Activated T-cell treated with anti-CD3 and anti-CD28 coated beads for 48 hours (primary cell): Measurements from ENCODE around the gene TBC1D14.

ENCODE experiments used
- DNase-seq: peaks from one replicate; pipeline ENCODE4 v3.0.0-alpha.2; 2020; ENCODE audit warnings: low read depth

The TBC1D14 gene

DNA sequence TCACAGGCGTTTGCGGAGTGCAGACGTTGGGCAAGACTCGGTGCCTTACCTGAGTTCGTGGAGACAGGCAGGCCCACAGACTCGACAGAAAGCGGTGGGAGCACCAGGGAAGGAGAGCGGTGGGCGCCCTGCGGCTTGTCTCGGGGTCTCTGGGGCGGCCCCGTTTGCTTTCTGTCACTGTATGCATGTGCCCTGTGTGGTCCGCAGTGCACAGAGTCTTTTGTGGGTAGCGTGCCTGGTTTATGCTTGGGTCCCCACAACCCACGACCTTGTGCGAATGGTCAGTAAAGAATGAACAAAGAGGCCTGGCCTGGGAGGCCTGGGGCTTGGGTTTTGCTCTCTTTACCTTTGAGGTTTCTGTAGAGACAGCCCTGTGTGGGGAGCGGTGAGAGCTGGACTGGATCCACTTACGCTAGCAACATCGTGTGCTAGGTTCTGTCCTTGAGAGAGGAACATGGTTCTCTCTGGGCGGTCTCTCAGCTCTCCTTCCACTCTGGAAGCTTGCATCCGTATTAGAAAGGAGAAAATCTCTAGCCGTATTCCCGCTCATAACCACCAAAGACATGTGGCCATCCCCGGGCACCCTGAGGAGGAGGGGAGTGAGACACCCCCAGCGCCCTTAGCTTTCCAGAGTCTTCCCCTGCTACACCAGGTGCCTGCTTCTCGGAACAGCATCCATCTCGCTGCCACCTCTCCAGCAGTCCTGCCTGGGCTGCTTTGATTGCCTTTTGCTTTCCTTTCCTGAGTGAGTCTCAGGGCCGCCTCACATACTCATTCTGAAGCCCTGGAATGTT, 134.7 kb downstream of the TBC1D14 start:
- DNase-seq, result no peak

DNA sequence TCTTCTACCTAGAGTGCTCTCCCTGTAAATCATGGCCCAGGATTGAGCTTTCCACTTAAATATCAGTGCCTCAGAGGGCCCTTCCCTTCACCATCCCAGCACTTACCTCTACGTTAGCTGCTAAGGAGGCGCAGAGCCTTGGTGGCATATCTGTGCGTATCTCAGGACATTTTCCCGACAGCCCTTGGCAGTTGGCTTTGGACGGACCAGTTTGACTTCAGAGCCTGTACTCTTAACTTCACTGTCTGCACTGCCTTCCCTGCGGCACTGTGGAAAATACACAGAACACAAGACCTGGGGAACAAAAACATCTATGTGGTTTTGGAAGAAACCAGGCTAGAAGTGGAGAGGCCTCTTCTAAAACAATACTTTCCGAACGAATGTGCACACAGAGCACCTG, 135.9 kb downstream of the TBC1D14 start:
- DNase-seq, result no peak

DNA sequence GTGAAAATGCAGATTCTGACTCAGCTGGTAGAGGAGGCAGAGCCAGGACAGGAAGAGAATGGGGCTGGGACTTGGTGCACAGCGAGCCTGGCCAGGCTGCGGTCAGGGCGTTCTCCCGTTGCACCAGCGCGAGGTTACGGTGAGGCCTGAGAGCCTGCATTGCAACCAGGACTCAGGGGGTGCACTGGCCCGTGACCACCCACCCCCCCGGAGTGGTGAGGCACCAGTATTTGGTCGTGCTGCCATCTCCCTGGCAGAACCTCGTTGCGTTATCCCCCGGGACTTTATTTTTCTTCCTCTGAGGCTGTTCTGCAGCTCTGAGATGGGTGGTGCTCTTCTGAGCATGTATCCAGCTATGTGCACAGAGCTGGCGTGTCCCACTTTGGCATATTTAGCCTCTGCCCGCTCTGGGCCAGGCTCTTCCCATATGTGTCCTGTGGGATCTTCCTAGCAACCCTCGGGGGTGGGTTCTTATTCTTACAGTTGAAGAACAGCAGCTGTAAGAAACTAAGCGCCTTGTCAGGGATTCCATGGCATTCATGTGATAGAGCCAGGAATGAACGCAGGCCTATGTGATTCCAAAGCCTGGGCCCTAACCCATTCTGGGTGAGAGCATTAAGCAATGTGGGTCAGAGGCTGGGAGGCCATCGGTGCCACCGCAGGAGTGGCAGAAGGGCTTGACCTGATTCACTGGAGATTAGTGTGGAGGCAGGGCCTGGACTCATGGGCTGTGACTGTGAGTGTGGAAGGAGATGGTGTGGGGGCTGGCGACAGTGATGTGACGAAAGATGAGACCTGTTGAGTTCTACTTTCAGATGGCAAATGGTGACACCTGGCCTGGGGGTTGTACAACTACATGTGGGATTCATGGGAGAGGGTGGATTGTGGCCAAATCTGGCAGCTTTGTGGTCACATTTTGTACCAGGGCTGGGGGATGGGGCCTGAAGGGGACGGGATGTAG, 136.6 kb downstream of the TBC1D14 start:
- no peak for DNase-seq

DNA sequence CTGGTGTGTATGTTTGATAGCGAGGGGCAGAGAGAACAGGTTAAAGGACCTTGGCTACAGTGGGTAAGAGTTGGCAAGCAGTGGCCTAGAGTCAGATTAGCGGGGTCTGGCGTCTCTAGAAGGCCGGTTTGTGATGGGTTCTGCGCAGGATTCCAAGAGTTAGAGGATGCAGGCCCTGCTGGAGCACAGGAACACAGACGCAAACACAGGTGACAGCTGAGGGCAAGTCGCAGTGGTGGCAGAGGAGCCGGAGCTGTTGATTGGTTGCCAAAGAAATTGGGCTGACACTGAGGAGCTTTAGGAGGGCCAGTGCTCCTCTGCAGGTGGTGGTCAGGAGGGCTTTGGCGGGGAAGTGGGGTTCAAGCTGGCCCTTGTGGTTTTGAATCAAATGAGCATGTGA, 137.3 kb downstream of the TBC1D14 start:
- DNase-seq, result no peak

DNA sequence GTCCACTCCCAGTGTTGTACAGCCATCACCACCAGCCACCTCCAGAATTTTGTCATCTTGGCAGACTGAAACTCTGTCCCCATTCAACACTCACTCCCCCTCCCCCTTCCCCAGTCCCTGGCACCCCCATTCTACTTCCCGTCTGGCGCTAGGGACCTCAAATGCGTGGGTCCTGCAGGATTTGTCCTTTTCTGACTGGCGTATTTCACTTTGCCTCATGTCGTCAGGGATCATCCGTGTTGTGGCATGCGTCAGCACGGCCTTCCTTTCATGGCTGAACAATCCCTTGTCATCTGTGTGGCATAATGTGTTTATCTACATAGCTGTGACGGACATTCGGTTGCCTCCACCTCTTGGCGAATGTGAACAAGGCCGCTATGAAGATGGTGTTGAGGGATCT, 139.0 kb downstream of the TBC1D14 start:
- DNase-seq, result no peak

DNA sequence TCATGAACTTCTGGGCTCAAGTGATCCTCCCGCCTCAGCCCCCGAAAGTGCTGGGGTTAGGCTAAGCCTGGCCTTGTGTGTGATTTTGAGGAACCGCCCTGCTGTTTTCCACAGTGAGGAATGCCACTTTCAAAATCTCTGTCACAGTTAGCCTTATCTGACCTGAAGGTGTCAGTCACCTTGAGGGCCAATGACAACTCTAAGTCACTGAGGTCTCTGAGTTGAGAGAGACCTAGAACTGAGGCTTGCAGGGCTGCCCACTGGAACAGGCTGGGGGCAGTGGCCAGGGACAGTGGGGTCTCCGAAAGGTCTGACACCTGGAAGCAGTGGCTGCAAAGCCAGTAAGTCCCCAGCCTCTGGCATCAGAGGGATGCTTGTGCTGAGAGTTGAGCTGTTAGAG, 139.7 kb downstream of the TBC1D14 start:
- no peak for DNase-seq

DNA sequence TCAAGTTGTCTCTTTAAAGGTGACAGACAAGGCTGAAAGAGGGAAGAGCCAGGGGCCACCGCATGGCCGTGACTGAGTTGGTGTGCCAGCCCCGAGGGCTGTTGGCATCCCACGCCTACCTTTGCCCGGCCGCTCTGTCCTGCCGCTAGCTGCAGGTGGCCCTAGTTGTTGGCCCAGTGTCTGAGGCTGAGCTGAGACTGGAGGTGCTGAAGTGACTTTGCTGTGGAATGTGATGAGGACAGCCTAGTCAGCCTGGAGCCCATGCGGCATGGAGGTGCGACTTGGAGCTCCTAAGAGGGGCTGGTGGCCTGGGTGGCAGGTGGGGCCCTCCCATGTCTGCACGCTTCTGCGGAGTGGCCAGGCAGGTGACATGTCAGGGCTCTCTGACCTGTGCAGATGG, 140.1 kb downstream of the TBC1D14 start:
- no peak for DNase-seq

DNA sequence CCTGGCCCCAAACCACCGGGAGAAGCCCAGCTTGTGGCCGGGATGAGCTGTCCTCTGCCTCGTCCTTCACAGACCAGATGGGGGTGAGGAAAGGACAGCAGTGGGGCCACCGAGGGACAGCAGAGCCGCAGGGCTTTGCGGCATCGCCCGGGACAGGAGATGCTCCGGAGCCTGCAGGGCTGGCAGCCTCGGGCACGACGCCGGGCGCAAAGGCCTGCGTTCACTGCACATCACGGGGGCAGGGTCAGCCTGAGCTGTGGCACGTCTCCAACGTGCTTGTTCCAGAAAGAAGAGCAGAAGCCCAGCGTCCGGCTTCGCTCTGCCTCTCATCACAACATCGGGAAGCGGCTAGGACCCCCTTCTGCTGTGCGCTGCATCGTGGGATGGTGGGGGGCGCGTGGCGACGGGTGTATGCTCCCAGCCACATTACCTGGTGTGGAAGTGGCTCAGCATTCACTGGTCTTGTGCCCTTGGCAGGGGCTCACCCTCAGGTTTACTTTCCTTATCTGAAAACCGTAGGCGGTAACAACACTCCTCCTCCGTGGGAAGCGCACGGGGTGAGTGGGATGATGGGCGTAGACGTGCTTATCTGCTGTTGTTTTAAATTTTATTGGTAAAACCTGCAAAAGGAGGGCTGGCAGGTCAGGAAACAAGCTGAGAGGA, 141.0 kb downstream of the TBC1D14 start:
- DNase-seq, result no peak

DNA sequence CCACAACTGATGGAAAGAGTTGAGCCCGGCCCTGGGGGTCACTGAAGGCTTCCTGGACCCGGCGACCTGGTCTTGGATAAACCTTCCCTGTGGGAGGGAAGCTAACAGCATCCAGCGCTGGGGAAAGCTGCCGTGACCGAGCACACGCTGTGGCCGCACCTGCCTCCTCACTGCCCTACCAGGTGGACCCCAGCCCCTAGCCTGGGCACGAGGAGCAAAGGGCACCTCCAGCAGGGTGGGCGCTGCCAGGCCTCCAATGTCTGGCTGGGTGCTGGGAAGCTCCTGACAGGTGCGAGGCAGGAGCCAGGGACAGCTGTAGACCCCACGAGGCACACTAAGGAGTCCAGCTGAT, 141.5 kb downstream of the TBC1D14 start:
- no peak for DNase-seq

DNA sequence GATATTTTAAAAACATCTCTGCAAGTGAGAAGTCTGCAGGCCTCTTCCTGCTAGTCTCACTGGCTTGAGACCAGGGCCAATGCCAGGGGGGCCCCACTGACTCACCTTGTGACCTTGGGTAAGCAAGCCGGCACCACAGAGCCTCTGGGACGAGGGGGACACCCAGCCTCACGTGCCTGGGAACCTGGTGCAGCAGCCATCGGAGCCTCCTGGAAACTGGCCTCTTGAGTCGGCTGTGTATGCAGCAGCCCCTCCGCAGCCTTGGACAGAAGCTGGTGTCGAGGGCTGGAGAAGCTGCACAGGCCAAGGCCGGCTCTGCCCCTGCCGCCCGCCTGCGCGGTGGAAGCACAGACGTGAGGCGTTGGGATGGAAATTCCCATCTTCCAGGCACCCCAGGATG, 142.3 kb downstream of the TBC1D14 start:
- DNase-seq, result no peak

DNA sequence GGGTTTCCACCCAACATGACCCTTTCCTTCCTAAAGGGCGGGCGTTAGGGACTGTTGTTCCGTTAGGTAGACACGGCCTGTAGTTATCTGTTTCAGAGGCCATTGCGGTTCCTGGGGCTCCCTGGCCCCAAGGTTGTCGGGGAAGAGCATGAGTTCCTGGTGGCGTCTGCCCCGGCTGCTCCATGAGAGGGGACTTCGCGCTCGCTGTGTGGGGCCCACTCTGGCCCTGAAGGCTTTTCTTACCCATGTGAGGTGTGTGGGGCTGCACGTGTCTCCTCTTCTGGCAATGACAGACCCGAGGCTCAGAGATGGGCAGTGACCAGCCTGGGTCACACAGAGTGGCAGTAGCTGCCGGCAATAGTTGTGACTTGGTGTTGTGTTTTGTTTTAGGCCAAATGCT, 142.7 kb downstream of the TBC1D14 start:
- no peak for DNase-seq

DNA sequence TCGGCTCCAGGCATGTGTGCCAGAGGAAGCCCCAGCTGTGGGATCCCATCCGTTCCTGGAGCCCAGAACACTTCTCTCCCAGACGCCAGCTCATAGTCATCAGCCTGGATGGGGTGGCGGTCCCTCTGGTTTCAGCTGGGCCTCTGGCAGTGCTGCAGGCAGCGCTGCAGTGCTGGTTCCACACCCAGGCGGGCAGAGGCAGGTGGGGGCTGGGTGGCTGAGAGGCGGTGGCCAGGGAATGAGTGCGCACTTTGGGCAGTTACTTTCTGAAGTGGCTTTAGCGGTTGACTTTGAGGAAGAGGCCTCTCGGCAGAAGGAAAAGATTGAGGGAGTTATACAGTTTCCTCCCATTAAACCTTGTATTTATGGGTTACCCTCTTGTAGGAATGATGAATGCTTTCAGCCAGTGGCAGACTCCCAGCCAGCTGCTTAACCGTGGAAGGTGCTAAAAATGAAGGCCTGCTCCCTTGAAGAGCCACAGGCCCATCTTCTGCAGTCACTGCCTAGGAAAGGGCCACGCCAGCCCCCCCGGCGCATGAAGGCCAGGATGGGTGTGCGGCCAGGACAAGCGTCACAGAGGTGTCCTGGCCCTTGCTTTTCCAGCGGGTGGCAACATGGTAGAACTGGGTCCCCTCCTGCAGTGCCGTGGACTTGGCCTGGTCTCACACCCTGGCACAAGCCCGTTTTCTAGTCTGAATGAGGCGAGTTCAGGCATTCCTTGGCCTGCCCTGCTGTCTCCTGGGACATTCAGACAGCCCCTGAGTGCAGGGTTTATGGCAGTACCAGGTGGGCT, 143.5 kb downstream of the TBC1D14 start:
- DNase-seq, result no peak

DNA sequence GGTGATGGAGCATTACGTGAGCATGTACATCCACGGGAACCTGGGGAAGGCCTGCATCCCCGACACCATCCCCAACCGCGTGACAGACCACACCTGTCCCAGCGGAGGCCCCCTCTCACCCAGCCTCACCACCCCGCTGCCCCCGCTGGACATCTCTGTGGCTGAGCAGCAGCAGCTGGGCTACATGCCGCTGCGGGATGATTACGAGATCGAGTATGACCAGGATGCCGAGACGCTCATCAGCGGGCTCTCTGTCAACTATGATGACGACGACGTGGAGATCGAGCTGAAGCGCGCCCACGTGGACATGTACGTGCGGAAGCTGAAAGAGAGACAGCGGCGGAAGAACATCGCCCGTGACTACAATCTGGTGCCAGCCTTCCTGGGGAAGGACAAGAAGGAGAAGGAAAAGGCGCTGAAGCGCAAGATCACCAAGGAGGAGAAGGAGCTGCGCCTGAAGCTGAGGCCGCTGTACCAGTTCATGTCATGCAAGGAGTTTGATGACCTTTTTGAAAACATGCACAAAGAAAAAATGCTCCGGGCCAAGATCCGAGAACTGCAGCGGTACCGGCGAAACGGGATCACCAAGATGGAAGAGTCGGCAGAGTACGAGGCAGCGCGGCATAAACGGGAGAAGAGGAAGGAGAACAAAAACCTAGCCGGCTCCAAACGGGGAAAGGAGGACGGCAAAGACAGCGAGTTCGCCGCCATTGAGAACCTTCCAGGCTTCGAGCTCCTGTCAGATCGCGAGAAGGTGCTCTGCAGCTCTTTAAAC, 144.7 kb downstream of the TBC1D14 start:
- no peak for DNase-seq

DNA sequence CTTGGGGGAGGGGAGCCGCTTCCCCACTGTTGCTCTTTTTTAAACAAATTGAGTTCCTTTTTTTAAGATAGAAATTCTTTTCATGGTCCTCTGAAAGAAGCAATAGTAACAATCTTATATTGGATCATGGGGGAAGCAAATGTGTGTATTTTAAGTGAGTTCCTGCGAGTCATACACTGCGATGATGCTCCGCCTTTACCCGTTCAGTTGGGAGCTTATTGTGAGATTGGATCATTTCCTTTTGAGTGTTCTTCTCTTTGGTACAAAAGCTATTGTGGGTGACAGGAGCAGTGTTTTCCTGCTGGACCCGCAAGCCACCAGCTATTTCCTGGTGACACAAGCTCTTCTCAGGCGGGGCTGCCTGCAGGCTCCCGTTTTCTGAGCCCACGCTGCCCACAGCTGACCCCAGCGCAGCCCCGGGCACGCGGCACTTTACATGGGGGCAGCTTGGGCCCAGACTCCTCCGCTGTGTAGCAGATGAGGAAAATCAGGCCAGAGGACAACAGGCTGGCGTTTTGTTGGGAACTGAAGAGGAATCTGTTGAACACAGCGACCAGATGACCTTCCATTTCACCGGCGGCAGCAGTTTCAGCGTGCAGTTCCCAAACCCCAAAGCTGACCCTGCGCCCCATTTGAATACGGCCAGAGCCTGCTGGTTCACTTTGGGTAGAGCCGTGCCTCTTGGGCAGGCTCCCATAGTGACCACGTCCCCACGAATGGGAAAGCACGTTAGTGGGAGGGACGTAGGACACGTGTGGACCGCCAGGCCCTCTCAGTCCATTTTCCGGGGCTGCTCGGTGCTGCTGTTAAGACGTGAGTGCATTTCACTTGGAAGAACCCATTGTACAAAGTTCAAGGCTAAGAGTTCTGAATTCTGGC, 145.7 kb downstream of the TBC1D14 start:
- no peak for DNase-seq

DNA sequence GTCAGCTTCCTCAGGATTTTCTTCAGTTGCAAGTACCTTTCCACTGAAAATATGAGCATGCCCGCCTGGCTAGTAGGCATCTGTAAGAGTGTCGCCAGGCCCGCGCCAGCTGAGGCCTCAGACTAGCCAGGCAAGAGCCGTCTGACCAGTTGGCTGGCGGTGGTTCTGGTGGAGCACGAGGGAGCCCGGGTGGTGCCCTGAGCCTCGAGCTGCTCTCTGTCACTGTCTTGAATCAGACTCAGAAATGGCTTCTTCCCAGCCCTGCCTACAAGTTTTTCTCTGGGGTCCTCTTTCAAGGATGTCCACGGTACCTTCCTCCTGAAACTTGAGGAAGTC, 146.3 kb downstream of the TBC1D14 start:
- DNase-seq, result no peak

DNA sequence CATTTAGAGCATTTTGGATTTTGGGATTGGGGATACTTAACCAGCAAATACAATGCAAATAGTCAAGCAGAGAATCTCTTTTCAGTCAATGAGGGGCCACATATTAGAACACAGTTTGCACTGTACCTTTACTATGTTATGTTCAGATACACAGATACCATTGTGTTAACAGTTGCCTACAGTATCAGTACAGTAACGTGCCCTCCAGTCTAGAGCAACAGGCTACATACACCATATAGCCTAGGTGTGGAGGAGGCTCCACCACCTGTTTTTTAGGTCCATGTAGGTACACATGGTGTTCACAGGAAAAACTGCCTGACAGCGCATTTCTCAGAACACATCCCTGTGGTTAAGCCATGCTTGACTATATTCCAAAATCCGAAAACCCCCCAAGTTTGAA, 149.2 kb downstream of the TBC1D14 start:
- no peak for DNase-seq

DNA sequence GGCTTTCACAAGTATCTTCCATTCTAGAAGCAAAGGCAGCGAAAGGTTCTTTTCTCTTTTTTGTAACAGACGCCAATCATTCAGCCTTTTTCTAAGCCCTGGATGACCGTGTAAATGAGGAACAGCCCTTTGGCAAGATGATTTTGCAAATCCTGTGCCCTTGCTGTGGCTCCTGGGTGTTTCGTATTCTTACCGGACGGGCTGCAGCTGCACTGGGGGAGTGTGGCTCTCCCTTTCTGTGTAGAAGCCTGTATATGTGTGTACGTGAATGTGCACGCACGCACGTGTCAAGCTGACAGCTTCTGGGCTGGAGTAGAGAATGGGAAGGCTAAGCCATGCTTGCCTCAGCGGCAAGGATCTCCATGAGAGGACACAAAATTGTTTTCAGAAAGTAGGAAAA, 150.0 kb downstream of the TBC1D14 start:
- DNase-seq, result no peak

DNA sequence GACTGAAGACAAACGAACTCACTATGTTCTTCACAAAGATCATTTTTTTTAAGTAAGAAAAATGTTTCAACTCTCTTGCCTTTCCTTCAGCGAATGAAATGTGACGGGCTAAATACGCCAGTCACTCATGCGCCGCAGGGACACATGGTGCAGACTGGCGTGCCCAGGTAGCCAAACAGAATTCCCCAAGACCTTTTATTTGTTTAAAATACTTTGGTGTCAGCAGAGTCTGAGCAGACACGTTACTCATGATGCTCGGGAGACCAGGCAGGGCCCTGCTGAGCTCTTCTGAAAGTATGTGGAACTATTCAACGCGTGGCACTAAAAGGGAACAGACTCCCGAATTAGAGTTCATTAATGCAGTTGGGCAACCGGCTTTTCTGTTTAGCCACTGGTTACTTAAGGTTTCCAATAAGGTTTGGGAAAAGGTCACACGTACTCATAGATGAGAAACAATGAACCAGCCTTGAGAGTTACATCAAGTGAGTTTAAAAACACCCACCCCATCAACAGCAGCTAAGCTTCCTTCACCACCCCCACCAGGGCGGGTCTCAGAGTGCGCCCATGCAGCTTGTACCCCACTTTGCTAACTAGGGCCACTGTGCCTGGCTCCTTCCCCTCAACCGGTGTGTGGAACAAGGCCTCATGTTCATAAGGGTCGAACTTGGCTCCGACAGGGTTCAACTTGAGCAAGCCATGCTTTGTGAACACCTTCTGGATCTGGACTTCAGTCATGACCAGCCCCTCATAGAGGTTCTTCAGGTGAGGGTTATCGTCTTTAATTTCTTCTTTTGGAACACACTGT, 150.9 kb downstream of the TBC1D14 start:
- DNase-seq, result no peak

DNA sequence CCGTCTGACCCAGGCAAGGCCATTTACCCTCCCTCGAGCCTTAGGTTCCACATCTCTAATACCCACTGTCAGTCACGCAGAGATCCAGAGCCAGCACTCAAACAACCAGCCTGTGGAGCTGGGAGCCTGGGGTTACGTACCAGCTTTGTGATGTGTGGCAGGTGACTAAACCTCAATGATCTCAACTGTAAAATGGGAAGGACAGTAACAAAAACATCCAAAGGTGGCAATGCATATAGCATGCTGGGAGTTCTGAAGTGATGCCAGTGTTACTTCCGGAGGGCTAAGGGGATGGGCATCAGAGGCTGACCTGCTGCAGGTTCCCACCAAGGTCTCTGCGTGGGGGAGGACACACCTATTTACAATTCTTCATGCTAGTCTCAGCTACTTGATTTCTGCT, 152.2 kb downstream of the TBC1D14 start:
- no peak for DNase-seq

DNA sequence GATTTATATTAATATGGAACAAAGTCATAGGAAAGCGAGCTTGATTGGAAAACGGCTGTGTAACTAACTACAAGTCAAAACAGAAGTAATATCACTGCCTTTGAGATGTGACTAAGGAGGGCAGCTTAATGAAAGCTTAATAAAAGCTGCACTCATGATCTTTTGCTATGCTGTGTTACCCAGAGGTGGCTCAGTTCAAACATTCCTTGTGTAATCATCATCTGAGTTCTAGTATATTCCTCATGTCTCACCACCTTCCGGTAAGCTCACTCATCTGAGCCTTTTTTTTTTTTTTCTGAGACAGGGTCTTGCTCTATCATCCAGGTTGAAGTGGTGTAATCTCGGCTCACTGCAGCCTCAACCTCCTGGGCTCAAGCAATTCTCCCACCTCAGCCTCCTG, 153.2 kb downstream of the TBC1D14 start:
- no peak for DNase-seq
